Upper lobe of left lung (tissue), 4 donors: ENCODE results near the gene ABL2.

ENCODE experiments used
- CTCF ChIP-seq, 6 experiments: fragments of 450-650 bp in 4 of 6; fragments of 200-600 bp in 2 of 6; sonication (generic) in 2 of 6; IDR thresholded peaks; one replicate each; pipeline ENCODE4 v1.5.1; 2016 to 2019; ENCODE audit warnings: antibody characterized with exemption in 6 of 6
- POLR2A ChIP-seq, 4 donors: fragments of 450-650 bp; IDR thresholded peaks; one replicate each; pipeline ENCODE4 v1.5.1; 2016 to 2017; ENCODE audit warnings: antibody characterized with exemption in 4 of 4, mild to moderate bottlenecking in 2 of 4

DNA sequence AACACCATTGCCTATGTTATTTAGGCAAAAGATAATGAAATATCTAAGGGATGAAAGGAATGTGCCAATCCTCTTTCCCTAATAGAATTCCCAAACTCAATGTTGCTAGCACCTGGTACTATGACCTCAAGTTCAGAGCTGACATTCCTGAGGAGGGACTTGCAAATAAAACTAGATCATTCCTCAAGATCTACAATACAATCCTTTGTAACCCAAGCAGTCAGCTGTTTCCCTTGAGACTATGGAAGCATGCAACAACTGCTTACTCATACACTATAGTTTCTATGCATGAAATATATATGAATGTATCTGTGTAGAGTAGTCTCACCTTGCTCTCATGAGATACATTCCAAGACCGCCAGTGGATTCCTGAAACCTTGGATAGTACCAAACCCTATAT is 65.0 kb downstream of the ABL2 start:
- TF ChIP-seq CTCF (IDR thresholded peaks at IDR 0.05) (no peak), POLR2A (IDR thresholded peaks at IDR 0.05) (no peak)
